Stomach (tissue), 9 donors: ENCODE results near the gene CDC16. TPM values are rescaled to one million over a fixed set of nuclear protein-coding genes. Genes with fewer than 3 reads are reported as not detected.
"Not testable (repeated sequence)": the region's sequence is repeated elsewhere in the genome, so short reads cannot be mapped to it uniquely, and the experiment has no call there.

Experiments used
- DNase-seq, 2 donors: peaks; one replicate each; pipeline versions ENCODE4 v3.0.0 to v3.0.0-alpha.2; 2013 to 2019
- H3K27ac ChIP-seq, 5 donors: fragments of 200-600 bp in 4 of 5; sonication (generic) in 4 of 5; one replicate each; pipeline ENCODE4 v1.5.1; 2013 to 2019; ENCODE audit warnings: mild to moderate bottlenecking in 1 of 5, moderate library complexity in 1 of 5
- H3K27me3 ChIP-seq, 3 donors: fragments of 200-600 bp; sonication (generic); one replicate each; pipeline ENCODE4 v1.5.1; 2017 to 2019; ENCODE audit warnings: mixed run types in 1 of 3
- H3K36me3 ChIP-seq, 4 donors: fragments of 200-600 bp; sonication (generic); 1 replicate in 3 of 4; 2 replicates in 1 of 4; pipeline ENCODE4 v1.5.1; 2016 to 2019
- H3K4me1 ChIP-seq, 4 donors: fragments of 200-600 bp; sonication (generic); one replicate each; pipeline ENCODE4 v1.5.1; 2016 to 2019
- H3K4me3 ChIP-seq, 4 donors: fragments of 200-600 bp; sonication (generic) in 3 of 4; one replicate each; pipeline ENCODE4 v1.5.1; 2016 to 2019; ENCODE audit warnings: mild to moderate bottlenecking in 1 of 4
- H3K9me3 ChIP-seq, 4 donors: fragments of 200-600 bp; sonication (generic); one replicate each; pipeline ENCODE4 v1.5.1; 2016 to 2019
- CTCF ChIP-seq, 7 experiments: fragments of 450-650 bp in 4 of 7; fragments of 200-600 bp in 3 of 7; sonication (generic) in 3 of 7; IDR thresholded peaks; one replicate each; pipeline ENCODE4 v1.5.1; 2016 to 2019; ENCODE audit warnings: antibody characterized with exemption in 7 of 7, control low read depth in 2 of 7, mild to moderate bottlenecking in 1 of 7
- EP300 ChIP-seq: sonication (generic); formaldehyde crosslinking; IDR thresholded peaks from one replicate; pipeline ENCODE4 v1.6.1; 2017; ENCODE audit warnings: antibody characterized with exemption
- POLR2A ChIP-seq, 4 donors: fragments of 450-650 bp; IDR thresholded peaks; one replicate each; pipeline ENCODE4 v1.6.1; 2016; ENCODE audit warnings: antibody characterized with exemption in 4 of 4, control low read depth in 2 of 4, mild to moderate bottlenecking in 1 of 4, moderate library complexity in 1 of 4
- POLR2AphosphoS5 ChIP-seq, 3 donors: sonication (generic); formaldehyde crosslinking; IDR thresholded peaks; one replicate each; pipeline ENCODE4 v1.6.1; 2016; ENCODE audit warnings: antibody characterized with exemption in 3 of 3
- WGBS, 5 donors: extraction: QIAGEN DNeasy Blood & Tissue Kit in 3 of 5; methylation state at CpG; one replicate each; pipeline versions ENCODE4 v1.1.5 to v1.1.7; 2013 to 2018; 5-methylcytosine and 5-hydroxymethylcytosine counted together
- intact Hi-C: fragments of 100-400 bp; cut with DNase I; formaldehyde crosslinking; loops from one replicate; pipeline ENCODE4 v1.15.1; 2023; ENCODE audit warnings: low total_unique reads
- polyA plus RNA-seq, 3 donors: library from polyadenylated mRNA; stranded (reverse); fragments of 200-250 nt; gene quantifications; one replicate each; pipeline ENCODE4 v1.2.3, GENCODE V29; 2013
- total RNA-seq, 5 donors: library from RNA; depleted of rRNA; stranded (reverse); fragments of >200 nt; gene quantifications; one replicate each; pipeline versions ENCODE4 v1.1.0 to v1.2.3, GENCODE V29; 2014 to 2016
- donor health status: healthy with polysubstance abuse.
- donor health status: Bipolar disorder and iron deficiency.
- donor health status: healthy.

Gene CDC16
- total and polyA plus RNA-seq, 8 donors: 49.3 to 98.5 (median 67.0) TPM

GRCh38 chr13:114198556-114198955 is 36.1 kb upstream of the CDC16 start:
- Histone ChIP-seq H3K4me3 (no peak overlapping the region), H3K27me3 (peaks cover 0 to 29% (median 9%) of the 10 kb centered on the region in 3 donors), H3K4me1 (no peaks in the 10 kb centered on the region), H3K36me3 (no peaks in the 10 kb centered on the region), H3K9me3 (peaks cover 0 to under 1% (median 0%) of the 10 kb centered on the region in 4 donors), H3K27ac (no peak overlapping the region)
- TF ChIP-seq POLR2A (IDR thresholded peaks at IDR 0.05): no peak
- no peak for DNase-seq
- WGBS, 5 donors: 76 to 100% (median 97%) methylated on average over 4 to 47 of the region's 47 CpGs
- intact Hi-C loops: no loop called here

GRCh38 chr13:114199526-114199925 is 35.2 kb upstream of the CDC16 start:
- H3K4me1 ChIP-seq, intact Hi-C loops, DNase-seq: not testable (repeated sequence)

GRCh38 chr13:114199954-114200353 is 34.7 kb upstream of the CDC16 start:
- 23 to 77% (median 60%) methylated on average over 4 to 42 of the region's 42 CpGs for WGBS, 5 donors

More at GRCh38 chr13:114199526-114199925, 35.2 kb upstream of the CDC16 start:
- H3K27ac ChIP-seq, H3K9me3 ChIP-seq, H3K36me3 ChIP-seq, H3K4me3 ChIP-seq: not testable (repeated sequence)
- WGBS, 5 donors: 26 to 78% (median 30%) methylated on average over 27 to 59 of the region's 75 CpGs
- H3K27me3 ChIP-seq: peaks cover 0 to 29% (median 9%) of the 10 kb centered on the region in 3 donors

GRCh38 chr13:114200399-114200911 is 34.2 kb upstream of the CDC16 start:
- H3K27me3 ChIP-seq: peaks cover 0 to 29% (median 9%) of the 10 kb centered on the region in 3 donors
- WGBS, 5 donors: 23 to 87% (median 41%) methylated on average over 17 to 18 of the region's 18 CpGs
- no peaks in the 10 kb centered on the region for H3K36me3 ChIP-seq
- TF ChIP-seq POLR2AphosphoS5 (IDR thresholded peaks at IDR 0.05) (no peak), CTCF (IDR thresholded peaks at IDR 0.05) (no peak), POLR2A (IDR thresholded peaks at IDR 0.05) (no peak), EP300 (no peak)
- intact Hi-C loops: no loop called here
- DNase-seq: no peak
- H3K4me1 ChIP-seq: no peaks in the 10 kb centered on the region
- no peak overlapping the region for H3K27ac ChIP-seq
- H3K9me3 ChIP-seq: no peaks in the 10 kb centered on the region
- H3K4me3 ChIP-seq: no peak overlapping the region

More at GRCh38 chr13:114199954-114200353, 34.7 kb upstream of the CDC16 start:
- DNase-seq: no peak
- Histone ChIP-seq H3K4me3 (no peak overlapping the region), H3K9me3 (no peaks in the 10 kb centered on the region), H3K27ac (no peak overlapping the region), H3K36me3 (no peaks in the 10 kb centered on the region), H3K27me3 (peaks cover 0 to 29% (median 9%) of the 10 kb centered on the region in 3 donors), H3K4me1 (no peaks in the 10 kb centered on the region)
- intact Hi-C loops: no loop called here
- TF ChIP-seq CTCF (IDR thresholded peaks at IDR 0.05) (no peak), POLR2A (IDR thresholded peaks at IDR 0.05) (no peak), EP300 (no peak), POLR2AphosphoS5 (IDR thresholded peaks at IDR 0.05) (no peak)

- intact Hi-C loops: no loop called here
- peaks cover 0 to 29% (median 9%) of the 10 kb centered on the region in 3 donors for H3K27me3 ChIP-seq
- H3K9me3 ChIP-seq: peaks cover 0 to 8% (median 3%) of the 10 kb centered on the region in 4 donors
- H3K4me1 ChIP-seq: no peaks in the 10 kb centered on the region
- H3K4me3 ChIP-seq: no peak overlapping the region
- TF ChIP-seq POLR2AphosphoS5 (IDR thresholded peaks at IDR 0.05) (no peak), CTCF (IDR thresholded peaks at IDR 0.05) (no peak), EP300 (no peak), POLR2A (IDR thresholded peaks at IDR 0.05) (no peak)
- H3K27ac ChIP-seq: no peak overlapping the region
- no peak for DNase-seq
- 82 to 93% (median 85%) methylated on average over 5 to 6 of the region's 6 CpGs for WGBS, 5 donors
- H3K36me3 ChIP-seq: no peaks in the 10 kb centered on the region
Observed at GRCh38 chr13:114202581-114202980, 32.1 kb upstream of the CDC16 start.
